ENCODE data around the gene PATJ.
"Not testable (repeated sequence)": the region's sequence is repeated elsewhere in the genome, so short reads cannot be mapped to it uniquely, and the experiment has no call there.

The PATJ gene

DNA sequence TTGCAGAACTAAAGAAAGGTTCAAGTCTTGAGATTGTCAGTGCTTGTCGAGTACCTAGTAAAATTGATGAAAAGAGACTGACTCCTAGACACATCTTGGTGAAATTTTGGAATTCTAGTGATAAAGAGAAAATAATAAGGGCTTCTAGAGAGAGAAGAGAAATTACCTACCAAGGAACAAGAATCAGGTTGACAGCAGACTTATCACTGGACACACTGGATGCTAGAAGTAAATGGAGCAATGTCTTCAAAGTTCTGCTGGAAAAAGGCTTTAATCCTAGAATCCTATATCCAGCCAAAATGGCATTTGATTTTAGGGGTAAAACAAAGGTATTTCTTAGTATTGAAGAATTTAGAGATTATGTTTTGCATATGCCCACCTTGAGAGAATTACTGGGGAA is 468.7 kb downstream of the PATJ start:
- DNase-seq (ENCODE audit: low read depth) = no peak

DNA sequence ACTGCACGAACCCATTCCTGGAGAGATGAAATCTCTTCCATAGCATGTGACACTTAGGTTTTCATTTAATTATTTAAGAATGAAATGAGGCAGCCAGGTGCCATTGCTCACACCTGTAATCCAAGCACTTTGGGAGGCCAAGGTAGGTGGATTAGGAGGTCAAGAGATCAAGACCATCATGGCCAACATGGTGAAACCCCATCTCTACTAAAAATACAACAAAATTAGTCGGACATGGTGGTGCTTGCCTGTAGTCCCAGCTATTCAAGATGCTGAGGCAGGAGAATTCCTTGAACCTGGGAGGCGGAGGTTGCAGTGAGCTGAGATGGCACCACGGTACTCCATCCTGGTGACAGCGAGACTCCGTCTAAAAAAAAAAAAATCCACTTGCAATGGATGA is 470.1 kb downstream of the PATJ start:
- no peak for DNase-seq (ENCODE audit: low read depth)

DNA sequence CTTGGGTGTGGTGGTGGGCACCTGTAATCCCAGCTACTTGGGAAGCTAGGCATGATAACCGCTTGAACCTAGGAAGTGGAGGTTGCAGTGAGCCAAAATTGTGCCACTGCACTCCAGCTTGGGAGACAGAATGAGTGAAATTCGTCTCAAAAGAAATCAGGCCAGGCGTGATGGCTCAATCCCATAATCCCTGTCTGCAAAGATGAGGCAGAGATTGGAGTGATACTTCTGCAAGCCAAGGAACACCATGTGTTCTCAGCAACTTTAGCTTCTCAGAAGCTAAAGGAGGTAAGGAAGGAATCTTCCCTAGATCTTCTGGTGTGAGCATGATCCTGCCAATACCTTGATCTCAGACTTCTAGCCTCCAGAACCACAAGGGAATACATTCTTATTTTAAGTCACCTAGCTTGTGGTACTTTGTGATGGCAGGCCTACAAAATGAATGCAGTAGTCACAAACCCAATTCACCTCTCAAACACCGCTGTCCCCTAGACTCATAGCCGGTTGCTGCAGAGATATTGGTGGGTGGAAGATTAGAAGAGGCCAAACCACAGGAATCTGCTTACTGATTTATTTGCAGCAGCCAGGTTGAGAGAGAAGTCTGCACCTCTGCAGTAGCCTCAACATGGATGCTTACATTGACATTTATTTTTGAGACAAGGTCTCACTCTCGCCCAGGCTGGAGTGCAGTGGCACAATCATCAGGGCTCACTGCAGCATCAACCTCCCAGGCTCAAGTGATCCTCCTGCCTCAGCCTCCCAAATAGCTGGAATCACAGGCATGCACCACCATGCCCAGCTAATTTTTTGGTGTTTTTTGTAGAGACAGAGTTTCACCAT is 471.0 kb downstream of the PATJ start:
- no peak for DNase-seq (ENCODE audit: low read depth)

DNA sequence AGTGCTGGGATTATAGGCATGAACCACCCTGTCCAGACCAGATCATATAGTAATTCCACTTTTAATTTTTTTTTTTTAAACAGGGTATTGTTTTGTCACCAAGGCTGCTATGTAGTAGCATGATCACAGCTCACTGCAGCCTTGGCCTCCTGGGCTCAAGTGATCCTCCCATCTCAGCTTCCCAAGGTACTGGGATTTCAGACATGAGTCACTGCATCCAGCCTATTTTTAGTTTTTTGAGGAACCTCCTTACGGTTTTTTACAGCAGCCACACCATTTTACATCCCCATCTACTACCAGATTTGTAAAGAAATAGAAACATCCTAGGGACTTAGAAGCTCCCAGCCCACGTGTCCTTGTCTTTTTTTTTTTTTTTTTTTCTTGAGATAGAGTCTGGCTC is 476.3 kb downstream of the PATJ start:
- DNase-seq (ENCODE audit: low read depth) = no peak

DNA sequence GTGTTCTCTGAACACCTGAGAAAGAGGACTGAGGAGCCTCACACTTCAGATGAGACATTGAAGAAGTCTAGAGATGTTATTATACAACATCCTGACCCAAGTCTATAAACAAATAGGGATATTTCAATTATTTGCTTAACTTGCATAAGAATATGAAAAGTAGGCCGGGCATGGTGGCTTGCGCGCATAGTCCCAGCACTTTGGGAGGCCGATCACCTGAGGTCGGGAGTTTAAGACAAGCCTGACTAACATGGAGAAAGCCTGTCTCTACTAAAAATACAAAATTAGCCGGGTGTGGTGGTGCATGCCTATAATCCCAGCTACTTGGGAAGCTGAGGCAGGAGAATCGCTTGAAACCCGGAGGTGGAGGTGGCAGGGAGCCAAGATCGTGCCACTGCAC is 478.2 kb downstream of the PATJ start:
- DNase-seq (ENCODE audit: low read depth) = not testable (repeated sequence)

DNA sequence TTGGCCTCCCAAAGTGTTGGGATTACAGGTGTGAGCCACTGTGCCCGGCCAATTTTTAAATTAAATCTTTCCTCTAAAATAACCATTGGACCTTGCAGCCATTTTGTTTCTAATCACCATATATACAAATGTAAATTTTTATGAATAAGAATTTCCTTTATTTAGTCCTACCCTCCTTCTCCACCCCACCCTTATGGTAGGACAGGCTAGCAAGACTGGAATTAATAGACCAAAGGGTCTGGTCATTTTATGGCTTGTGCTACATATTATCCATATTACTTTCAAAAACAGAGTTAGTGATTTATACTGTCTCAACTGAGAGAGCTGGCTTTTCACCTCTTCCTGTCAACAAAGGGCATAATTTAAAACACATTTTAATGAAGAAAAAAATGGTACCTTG is 478.9 kb downstream of the PATJ start:
- no peak for DNase-seq (ENCODE audit: low read depth)

DNA sequence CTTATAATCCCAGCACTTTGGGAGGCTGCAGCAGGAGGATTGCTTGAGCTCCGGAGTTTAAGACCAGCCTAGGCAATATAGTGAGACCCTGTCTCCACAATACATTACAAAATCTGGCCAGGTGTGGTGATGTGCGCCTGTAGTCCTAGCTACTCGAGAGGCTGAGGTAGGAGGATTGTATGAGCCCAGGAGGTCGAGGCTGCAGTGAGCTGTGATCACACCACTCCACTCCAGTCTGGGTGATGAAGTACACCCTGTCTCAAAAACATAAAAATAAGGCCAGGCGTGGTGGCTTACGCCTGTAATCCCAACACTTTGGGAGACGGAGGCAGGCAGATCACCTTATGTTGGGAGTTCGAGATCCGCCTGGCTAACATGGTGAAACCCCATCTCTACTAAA is 480.0 kb downstream of the PATJ start:
- no peak for DNase-seq (ENCODE audit: low read depth)

DNA sequence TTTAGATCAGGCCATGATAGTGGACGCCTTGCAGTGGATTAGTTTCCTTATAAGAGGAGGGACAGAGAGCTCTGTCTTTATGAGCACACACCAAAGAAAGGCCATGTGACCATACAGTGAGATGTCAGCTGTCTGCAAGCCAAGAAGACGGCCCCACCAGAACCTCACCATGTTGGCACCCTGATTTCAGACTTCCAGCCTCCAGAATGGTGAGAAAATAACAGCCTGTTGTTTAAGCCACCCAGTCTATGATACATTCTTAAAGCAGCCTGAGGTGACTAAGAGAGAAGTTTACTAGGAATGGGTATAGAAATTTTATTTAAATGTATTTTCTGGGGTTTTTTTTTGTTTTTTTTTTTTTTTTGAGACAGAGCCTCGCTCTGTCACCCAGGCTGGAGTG is 481.9 kb downstream of the PATJ start:
- DNase-seq (ENCODE audit: low read depth) = no peak

DNA sequence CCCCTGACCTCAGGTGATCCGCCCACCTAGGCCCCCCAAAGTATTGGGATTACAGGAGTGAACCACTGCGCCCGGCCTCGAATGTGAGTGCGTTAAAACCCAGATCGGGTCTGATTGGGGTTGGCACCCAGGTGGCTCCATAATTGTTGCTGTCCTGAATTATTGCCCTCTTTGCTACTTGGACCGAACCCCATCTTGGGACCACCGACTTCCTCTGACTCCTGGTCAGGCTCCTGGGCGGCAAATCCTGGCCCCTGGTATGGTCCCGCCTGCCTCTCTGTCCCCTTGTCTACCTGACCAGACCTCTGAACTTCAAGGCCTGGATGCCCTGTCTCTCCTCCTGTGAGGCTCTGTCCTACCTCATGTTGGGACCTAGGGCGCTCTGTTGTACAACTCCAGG is 485.2 kb downstream of the PATJ start:
- DNase-seq (ENCODE audit: low read depth) = no peak
